Testis (tissue), 3 donors: ENCODE results near the gene KREMEN2. TPM values are rescaled to one million over a fixed set of nuclear protein-coding genes. Genes with fewer than 3 reads are reported as not detected.

Source experiments
- DNase-seq: peaks from one replicate; pipeline ENCODE4 v3.0.0-alpha.2; 2019
- H3K27ac ChIP-seq, 2 donors: fragments of 200-600 bp; sonication (generic); one replicate each; pipeline ENCODE4 v1.5.1; 2019
- H3K27me3 ChIP-seq: fragments of 200-600 bp; sonication (generic); one replicate; pipeline ENCODE4 v1.5.1; 2019
- H3K36me3 ChIP-seq: fragments of 200-600 bp; sonication (generic); one replicate; pipeline ENCODE4 v1.5.1; 2017; ENCODE audit warnings: low read depth; ENCODE audit errors: missing control alignments
- H3K4me1 ChIP-seq: fragments of 200-600 bp; sonication (generic); one replicate; pipeline ENCODE4 v1.5.1; 2019
- H3K4me3 ChIP-seq, 2 donors: fragments of 200-600 bp; sonication (generic); one replicate each; pipeline ENCODE4 v1.5.1; 2017 to 2019
- H3K9me3 ChIP-seq: fragments of 200-600 bp; sonication (generic); one replicate; pipeline ENCODE4 v1.5.1; 2017
- CTCF ChIP-seq, 3 experiments: fragments of 450-650 bp in 2 of 3; fragments of 200-600 bp in 1 of 3; sonication (generic) in 1 of 3; IDR thresholded peaks; one replicate each; pipeline ENCODE4 v1.5.1; 2016 to 2019; ENCODE audit warnings: antibody characterized with exemption in 3 of 3, mild to moderate bottlenecking in 2 of 3, moderate library complexity in 1 of 3
- POLR2A ChIP-seq: fragments of 450-650 bp; IDR thresholded peaks from one replicate; pipeline ENCODE4 v1.6.1; 2017; ENCODE audit warnings: antibody characterized with exemption, mild to moderate bottlenecking, moderate library complexity
- WGBS, 2 donors: methylation state at CpG; one replicate each; pipeline ENCODE4 v1.1.5; 2018; 5-methylcytosine and 5-hydroxymethylcytosine counted together
- intact Hi-C: fragments of 100-400 bp; cut with DNase I; formaldehyde crosslinking; loops from one replicate; pipeline ENCODE4 v1.15.1; 2023; ENCODE audit warnings: low total_unique reads
- polyA plus RNA-seq: library from polyadenylated mRNA; stranded (reverse); fragments of 350-450 nt; fragmentation: Illumina TruSeq; extraction: RNeasy Lipid Tissue Mini Kit (QIAGEN cat#74804); gene quantifications from one replicate; pipeline ENCODE4 v1.2.3, GENCODE V29; 2014; ENCODE audit warnings: low read depth, low replicate concordance; ENCODE audit not compliant: insufficient read depth
- total RNA-seq, 2 donors: library from RNA; depleted of rRNA; stranded (reverse); fragments of >200 nt; gene quantifications; one replicate each; pipeline ENCODE4 v1.2.3, GENCODE V29; 2016

Gene KREMEN2
- total and polyA plus RNA-seq, 3 donors from 2014 or later = 0.86 to 1.7 (median 1.7) TPM

DNA sequence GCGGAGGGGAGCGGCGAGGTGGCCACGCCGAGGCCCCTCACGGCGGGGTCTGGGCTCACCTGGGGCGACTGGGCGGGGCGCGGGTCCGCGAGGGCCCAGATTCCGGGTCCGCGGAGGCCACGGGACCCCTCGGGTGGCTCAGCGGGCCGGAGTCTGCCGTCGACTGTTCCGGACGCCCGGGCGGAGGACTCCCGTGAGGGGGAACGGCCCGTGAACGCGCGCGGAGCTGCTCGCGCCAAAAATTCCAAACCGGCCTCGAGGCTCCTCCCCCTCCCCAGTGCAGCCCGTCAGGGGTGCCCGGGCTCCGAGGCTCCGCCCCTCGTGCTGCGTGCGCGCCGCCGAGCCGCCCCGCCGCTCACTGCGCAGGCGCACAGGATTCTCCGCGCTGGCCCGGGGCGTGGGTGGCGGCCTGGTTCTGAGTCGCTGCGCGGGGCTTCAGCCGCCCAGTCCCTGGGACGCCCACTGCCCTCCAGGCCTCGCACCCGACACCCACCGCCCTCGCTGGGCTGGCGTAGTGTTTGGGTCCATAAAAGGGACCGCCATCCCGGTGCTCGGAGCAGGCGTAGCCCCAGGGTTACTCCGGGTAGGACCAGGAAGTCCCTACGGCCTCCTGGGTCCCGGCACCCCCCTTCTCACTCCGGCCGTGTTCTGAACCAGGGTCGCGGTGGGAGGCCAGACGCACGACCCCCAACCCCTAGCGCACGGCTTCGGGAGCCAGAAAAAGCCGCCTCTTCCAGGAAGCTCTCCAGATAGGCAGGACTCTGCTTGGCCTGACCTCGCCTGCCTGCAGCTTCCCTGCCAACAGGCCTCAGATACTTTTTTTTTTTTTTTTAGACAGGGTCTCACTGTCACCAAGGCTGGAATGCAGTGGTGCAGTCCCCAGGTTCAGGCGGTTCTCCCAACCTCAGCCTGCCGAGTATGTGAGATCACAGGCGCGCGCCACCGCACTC is 16.4 kb downstream of the KREMEN2 start, which contains the start of gene PKMYT1:
TSS of gene PKMYT1 (minus strand) at position 220 of the 950 bp plus-strand sequence. CDS start 789 bp downstream, outside the sequence.
- 5 to 10% methylated on average over 20 to 73 of the region's 91 CpGs for WGBS, 2 donors
- H3K9me3 ChIP-seq = no peaks in the 10 kb centered on the region
- TF ChIP-seq CTCF (IDR thresholded peaks at IDR 0.05) = no peak
- TF ChIP-seq POLR2A = no peak
- DNase-seq = peak; percentile 90
- intact Hi-C loops = no loop called here
- H3K27ac ChIP-seq = peak within 1 kb of the TSS; percentile 34 to 89
- no peaks in the 10 kb centered on the region for H3K36me3 ChIP-seq
- peaks cover 26% of the 10 kb centered on the region for H3K4me1 ChIP-seq
- H3K27me3 ChIP-seq = no peaks in the 10 kb centered on the region
- peak within 1 kb of the TSS; percentile 76 to 77 for H3K4me3 ChIP-seq

- H3K27ac ChIP-seq = peak overlapping the region; percentile 34 to 89
- H3K4me1 ChIP-seq = peaks cover 31% of the 10 kb centered on the region
- no peaks in the 10 kb centered on the region for H3K9me3 ChIP-seq
- TF ChIP-seq CTCF (IDR thresholded peaks at IDR 0.05) (no peak), POLR2A (no peak)
- intact Hi-C loops = no loop called here
- peak; percentile 64 for DNase-seq
- WGBS, 2 donors = 18 to 25% methylated on average over 33 of the region's 33 CpGs
- H3K36me3 ChIP-seq = no peaks in the 10 kb centered on the region
- peak overlapping the region; percentile 76 to 77 for H3K4me3 ChIP-seq
- H3K27me3 ChIP-seq = no peaks in the 10 kb centered on the region
These were observed 17.3 kb downstream of the KREMEN2 start for GRCh38 chr16:2981177-2981898.

DNA sequence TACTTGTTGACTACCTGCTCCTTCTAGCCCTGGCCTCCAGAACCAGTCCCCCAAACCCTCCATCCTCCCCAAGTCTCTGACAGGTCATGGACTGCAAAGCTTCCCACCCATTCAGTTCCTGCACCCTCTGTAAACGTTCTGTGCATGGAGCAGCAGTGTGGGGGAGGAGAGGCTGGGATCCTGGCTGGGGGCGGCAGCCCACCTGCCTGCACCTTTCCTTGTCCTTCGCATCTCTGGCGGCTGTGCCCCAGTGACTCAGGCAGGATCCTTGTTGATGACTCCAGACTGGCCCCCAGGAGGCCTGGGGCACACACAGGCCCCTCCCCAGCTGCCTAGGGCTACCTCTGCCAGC is 17.8 kb downstream of the KREMEN2 start:
- Histone ChIP-seq H3K9me3 (no peaks in the 10 kb centered on the region), H3K27ac (no peak overlapping the region), H3K4me1 (peaks cover 31% of the 10 kb centered on the region), H3K36me3 (no peaks in the 10 kb centered on the region), H3K4me3 (no peak overlapping the region), H3K27me3 (no peaks in the 10 kb centered on the region)
- DNase-seq = no peak
- 45 to 48% methylated on average over 4 of the region's 4 CpGs for WGBS, 2 donors
- intact Hi-C loops = no loop called here
- no peak for TF ChIP-seq POLR2A

DNA sequence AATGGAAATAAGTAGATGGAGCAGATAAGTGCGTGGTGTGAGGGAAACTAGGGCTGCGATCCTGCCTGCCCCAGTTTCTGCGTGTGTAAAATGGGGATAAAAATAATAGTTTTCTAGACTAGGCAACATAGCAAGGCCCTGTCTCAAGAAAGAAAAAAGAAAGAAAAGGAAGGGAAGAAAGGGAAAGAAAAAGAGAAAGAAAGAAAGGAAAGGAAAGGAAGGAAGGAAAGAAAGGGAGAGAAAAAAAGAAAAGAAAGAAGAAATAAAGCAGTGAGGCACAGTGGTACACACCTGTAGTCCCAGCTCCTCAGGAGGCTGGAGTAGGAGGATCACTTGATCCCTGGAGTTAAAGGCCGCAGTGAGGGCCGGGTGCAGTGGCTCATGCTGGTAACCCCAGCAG is 18.3 kb downstream of the KREMEN2 start:
- Histone ChIP-seq H3K27me3 (no peaks in the 10 kb centered on the region), H3K27ac (no peak overlapping the region), H3K9me3 (no peaks in the 10 kb centered on the region), H3K4me3 (no peak overlapping the region), H3K36me3 (no peaks in the 10 kb centered on the region), H3K4me1 (peaks cover 31% of the 10 kb centered on the region)
- DNase-seq = no peak
- WGBS, 2 donors = 57 to 72% methylated on average over 5 of the region's 5 CpGs
- TF ChIP-seq CTCF (IDR thresholded peaks at IDR 0.05) = no peak
- TF ChIP-seq POLR2A = no peak
- intact Hi-C loops = no loop called here

GRCh38 chr16:2983706-2984136 is 19.6 kb downstream of the KREMEN2 start:
- peak overlapping the region; percentile 5 to 29 for H3K4me3 ChIP-seq
- H3K36me3 ChIP-seq = no peaks in the 10 kb centered on the region
- intact Hi-C loops = no loop called here
- WGBS, 2 donors = 8 to 12% methylated on average over 28 to 42 of the region's 42 CpGs
- peak; percentile 86 for DNase-seq
- no peaks in the 10 kb centered on the region for H3K27me3 ChIP-seq
- no peak overlapping the region for H3K27ac ChIP-seq
- no peak for TF ChIP-seq POLR2A
- peak; percentile 57 to 89 (median 86) for TF ChIP-seq CTCF (IDR thresholded peaks at IDR 0.05)
- H3K9me3 ChIP-seq = no peaks in the 10 kb centered on the region
- H3K4me1 ChIP-seq = peaks cover 31% of the 10 kb centered on the region
